Endothelial cell of umbilical vein (primary cell): ENCODE data around the gene SMCP. TPM values are rescaled to one million over a fixed set of nuclear protein-coding genes. Genes with fewer than 3 reads are reported as not detected.

Source experiments
- BruUV-seq: library from RNA; stranded (reverse); fragments of 400-500 nt; replicated peaks from 2 replicates; lab custom pipeline; 2021; lab: Mats Ljungman, UMichigan
- CTCF ChIA-PET: fragments of 300-600, 350-600 bp; sonication (Branson Sonifier 250); formaldehyde crosslinking; loops from one replicate; lab custom pipeline; 2021; ENCODE audit warnings: antibody characterized with exemption, inconsistent platforms; lab: Charles Lee
- POLR2A ChIA-PET: fragments of 300-600, 350-600 bp; sonication (Branson Sonifier 250); formaldehyde crosslinking; loops from one replicate; lab custom pipeline; 2021; ENCODE audit warnings: antibody characterized with exemption, inconsistent platforms; lab: Charles Lee
- DNase-seq: peaks from one replicate; pipeline ENCODE4 v3.0.0-alpha.2; 2011; ENCODE audit warnings: low read depth, low spot score
- FAIRE-seq: peaks from 2 replicates; lab custom pipeline; 2011; peaks lifted over from hg19 to GRCh38; lab: Jason Lieb, UNC
- H2AFZ ChIP-seq: 2 replicates; pipeline ENCODE4 v1.6.0; 2012; ENCODE audit warnings: low read depth, low read length, control low read depth, inconsistent platforms
- H3K27ac ChIP-seq: 2 replicates; pipeline ENCODE4 v1.5.1; 2011; ENCODE audit warnings: low read depth, mild to moderate bottlenecking, control low read depth, low read length, moderate library complexity; ENCODE audit not compliant: insufficient read depth
- H3K27me3 ChIP-seq, 2 experiments: 2 replicates each; pipeline versions ENCODE4 v1.6.0 to v1.6.1; 2011; ENCODE audit warnings: low read length in 2 of 2, mixed read lengths in 1 of 2; ENCODE audit not compliant: control insufficient read depth in 2 of 2, insufficient read depth in 2 of 2
- H3K36me3 ChIP-seq, 2 experiments: 2 replicates in 1 of 2; 3 replicates in 1 of 2; pipeline ENCODE4 v1.5.1; 2011; ENCODE audit warnings: low read length in 2 of 2, mild to moderate bottlenecking in 1 of 2, moderate library complexity in 1 of 2; ENCODE audit not compliant: control insufficient read depth in 2 of 2, insufficient read depth in 2 of 2; ENCODE audit errors: extremely low read depth in 1 of 2
- H3K4me1 ChIP-seq: 3 replicates; pipeline ENCODE4 v1.5.1; 2011; ENCODE audit warnings: mild to moderate bottlenecking, low read length; ENCODE audit not compliant: control insufficient read depth, insufficient read depth; ENCODE audit errors: extremely low read depth
- H3K4me2 ChIP-seq: 2 replicates; pipeline ENCODE4 v1.6.1; 2011; ENCODE audit warnings: low read length, control low read depth, mixed read lengths; ENCODE audit not compliant: insufficient read depth
- H3K4me3 ChIP-seq, 3 experiments: fragments of 200-600 bp in 1 of 3; sonication (generic), shearing (Covaris generic) in 1 of 3; replicated peaks in 1 of 3; 2 replicates each; pipeline ENCODE4 v1.5.1; 2011 to 2016; ENCODE audit warnings: control low read depth in 3 of 3, low read length in 3 of 3, mild to moderate bottlenecking in 2 of 3, inconsistent platforms in 1 of 3, low read depth in 1 of 3, moderate library complexity in 1 of 3; ENCODE audit not compliant: insufficient read depth in 1 of 3
- H3K79me2 ChIP-seq: 2 replicates; pipeline ENCODE4 v1.6.0; 2012; ENCODE audit warnings: low read length, inconsistent platforms; ENCODE audit not compliant: control insufficient read depth, insufficient read depth
- H3K9ac ChIP-seq: replicated peaks from 2 replicates; pipeline ENCODE3; 2011; ENCODE audit warnings: low read length, control low read depth; ENCODE audit not compliant: insufficient read depth; ENCODE audit errors: extremely low read depth
- H3K9me1 ChIP-seq: replicated peaks from 3 replicates; pipeline ENCODE4 v1.6.0; 2011; ENCODE audit warnings: mild to moderate bottlenecking, low read length; ENCODE audit not compliant: control insufficient read depth, insufficient read depth; ENCODE audit errors: extremely low read depth
- H3K9me3 ChIP-seq: replicated peaks from 2 replicates; pipeline ENCODE4 v1.5.1; 2012; ENCODE audit warnings: low read length, inconsistent platforms; ENCODE audit not compliant: control insufficient read depth, insufficient read depth
- H4K20me1 ChIP-seq: replicated peaks from 2 replicates; pipeline ENCODE3; 2011; ENCODE audit warnings: mild to moderate bottlenecking, low read length; ENCODE audit not compliant: control insufficient read depth, insufficient read depth; ENCODE audit errors: extremely low read depth
- EZH2 ChIP-seq: IDR thresholded peaks from 2 replicates; pipeline ENCODE4 v1.6.1; 2012; ENCODE audit warnings: borderline replicate concordance, low read depth, mild to moderate bottlenecking, moderate library complexity, low read length, inconsistent platforms; ENCODE audit not compliant: severe bottlenecking
- FOS ChIP-seq: IDR thresholded peaks from 2 replicates; pipeline ENCODE4 v1.6.1; 2011; ENCODE audit warnings: mild to moderate bottlenecking, low read length, moderate library complexity, borderline replicate concordance; ENCODE audit not compliant: insufficient read depth
- GATA2 ChIP-seq: IDR thresholded peaks from 2 replicates; pipeline ENCODE4 v1.7.0; 2011; ENCODE audit warnings: low read depth, mild to moderate bottlenecking, moderate library complexity, mixed read lengths, low read length; ENCODE audit not compliant: insufficient read length, insufficient read depth
- JUN ChIP-seq: IDR thresholded peaks from 2 replicates; pipeline ENCODE4 v1.6.1; 2011; ENCODE audit warnings: borderline replicate concordance, low read depth; ENCODE audit not compliant: insufficient read length, insufficient read depth
- MAX ChIP-seq: IDR thresholded peaks from 2 replicates; pipeline ENCODE4 v1.6.1; 2011; ENCODE audit not compliant: insufficient read depth, insufficient read length
- MYC ChIP-seq: IDR thresholded peaks from one replicate; pipeline ENCODE4 v1.6.1; 2011; ENCODE audit warnings: mild to moderate bottlenecking, low read depth, low read length
- POLR2A ChIP-seq: IDR thresholded peaks from 2 replicates; pipeline ENCODE4 v1.6.1; 2012; ENCODE audit warnings: low read depth, mild to moderate bottlenecking, control low read depth, low read length
- POLR2AphosphoS5 ChIP-seq: IDR thresholded peaks from 2 replicates; pipeline ENCODE4 v1.6.1; 2012; ENCODE audit warnings: low read depth, mild to moderate bottlenecking, control low read depth, low read length, moderate library complexity; ENCODE audit not compliant: insufficient read depth
- dilution Hi-C: fragments of 300-500 bp; cut with MboI; formaldehyde crosslinking; loops from one replicate; pipeline ENCODE4 v1.15.0; 2019; ENCODE audit warnings: low sequenced_read_pairs; ENCODE audit not compliant: extremely low pct_ligation_motif_present
- intact Hi-C: fragments of 100-400 bp; cut with micrococcal nuclease; formaldehyde crosslinking; loops from one replicate; pipeline ENCODE4 v1.10.0; 2022
- polyA plus RNA-seq, 4 experiments: library from polyadenylated mRNA; depleted of rRNA in 3 of 4; stranded (reverse) in 3 of 4; unstranded in 1 of 4; fragments of >200 nt; gene quantifications; 2 replicates each; pipeline versions ENCODE4 v1.2.1 to v1.2.3, GENCODE V29; 2011 to 2012; ENCODE audit warnings: missing spikeins in 1 of 4
- total RNA-seq: library from RNA; stranded (reverse); gene quantifications from 2 replicates; pipeline ENCODE4 v1.2.3, GENCODE V29; 2021
- TF ChIP-seq, protein P1 (sequence below), 2 donors: IDR thresholded peaks; 1 replicate in 1 of 2; 2 replicates in 1 of 2; pipeline ENCODE4 v1.5.1; 2011; ENCODE audit warnings: low read length in 2 of 2, mild to moderate bottlenecking in 2 of 2, moderate library complexity in 2 of 2, control low read depth in 1 of 2, inconsistent platforms in 1 of 2, low read depth in 1 of 2; ENCODE audit not compliant: insufficient read depth in 1 of 2; ENCODE audit errors: extremely low read depth in 1 of 2

The SMCP gene
- total and polyA plus RNA-seq, 2 donors (not counting 3 experiments of a cell fraction or from before 2014, with no cell fraction given) = not detected

DNA sequence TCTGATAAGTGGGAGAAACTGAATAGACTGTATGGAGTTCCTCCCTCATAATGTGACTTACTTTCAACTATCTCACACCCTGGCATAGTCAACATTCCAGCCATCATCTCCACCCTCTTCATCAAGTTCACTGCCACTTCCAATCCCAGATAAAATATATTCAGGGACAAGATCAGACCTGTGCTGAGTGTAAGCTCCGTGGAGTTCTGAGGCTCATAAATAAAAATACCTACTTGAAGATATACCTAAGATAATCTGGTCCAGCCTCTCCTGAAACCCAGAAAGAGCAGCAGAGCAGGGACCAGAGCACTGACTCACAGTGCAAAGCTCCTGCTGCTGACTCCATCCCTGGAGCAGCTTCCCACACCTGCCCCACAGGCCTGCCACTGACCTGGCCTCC, 20.1 kb upstream of the SMCP start:
- no peaks in the 10 kb centered on the region for H3K9me1 ChIP-seq
- FAIRE-seq = no peak
- H3K4me1 ChIP-seq = no peaks in the 10 kb centered on the region
- no peak overlapping the region for H3K4me2 ChIP-seq
- ChIA-PET POLR2A (no interaction called here), CTCF (interaction anchor here (1.5 kb wide), 1 partner anchor 12 kb away, joined by 4 read pairs; no protein-coding TSS in a partner anchor)
- no peak overlapping the region for H3K9ac ChIP-seq
- H3K36me3 ChIP-seq = no peaks in the 10 kb centered on the region
- H3K79me2 ChIP-seq = no peaks in the 10 kb centered on the region
- no peak for TF ChIP-seq MAX
- TF ChIP-seq JUN = no peak
- TF ChIP-seq POLR2A = no peak
- no peak for TF ChIP-seq GATA2
- TF ChIP-seq POLR2AphosphoS5 = no peak
- no peak for TF ChIP-seq FOS
- TF ChIP-seq, protein P1, sequence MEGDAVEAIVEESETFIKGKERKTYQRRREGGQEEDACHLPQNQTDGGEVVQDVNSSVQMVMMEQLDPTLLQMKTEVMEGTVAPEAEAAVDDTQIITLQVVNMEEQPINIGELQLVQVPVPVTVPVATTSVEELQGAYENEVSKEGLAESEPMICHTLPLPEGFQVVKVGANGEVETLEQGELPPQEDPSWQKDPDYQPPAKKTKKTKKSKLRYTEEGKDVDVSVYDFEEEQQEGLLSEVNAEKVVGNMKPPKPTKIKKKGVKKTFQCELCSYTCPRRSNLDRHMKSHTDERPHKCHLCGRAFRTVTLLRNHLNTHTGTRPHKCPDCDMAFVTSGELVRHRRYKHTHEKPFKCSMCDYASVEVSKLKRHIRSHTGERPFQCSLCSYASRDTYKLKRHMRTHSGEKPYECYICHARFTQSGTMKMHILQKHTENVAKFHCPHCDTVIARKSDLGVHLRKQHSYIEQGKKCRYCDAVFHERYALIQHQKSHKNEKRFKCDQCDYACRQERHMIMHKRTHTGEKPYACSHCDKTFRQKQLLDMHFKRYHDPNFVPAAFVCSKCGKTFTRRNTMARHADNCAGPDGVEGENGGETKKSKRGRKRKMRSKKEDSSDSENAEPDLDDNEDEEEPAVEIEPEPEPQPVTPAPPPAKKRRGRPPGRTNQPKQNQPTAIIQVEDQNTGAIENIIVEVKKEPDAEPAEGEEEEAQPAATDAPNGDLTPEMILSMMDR (IDR thresholded peaks at IDR 0.05; ENCODE audit: extremely low read depth in 1 of 2, insufficient read depth in 1 of 2, low read depth in 1 of 2, low read length in 2 of 2) = no peak
- no peak for TF ChIP-seq EZH2
- no peak for TF ChIP-seq MYC
- H2AFZ ChIP-seq = no peak overlapping the region
- no peak for DNase-seq
- dilution Hi-C loops (no loop called here), intact Hi-C loops (no loop called here)
- no peaks in the 10 kb centered on the region for H3K27me3 ChIP-seq
- no peak overlapping the region for H3K4me3 ChIP-seq
- no peak overlapping the region for H3K27ac ChIP-seq
- no TSS peak for BruUV-seq
- H4K20me1 ChIP-seq = no peaks in the 10 kb centered on the region
- no peaks in the 10 kb centered on the region for H3K9me3 ChIP-seq
